Caco-2 (cell line): ENCODE data around the gene HAUS5. TPM values are rescaled to one million over a fixed set of nuclear protein-coding genes. Genes with fewer than 3 reads are reported as not detected.

ENCODE experiments used
- BruUV-seq: library from RNA; stranded (reverse); fragments of 400-500 nt; replicated peaks from 2 replicates; lab custom pipeline; 2021; lab: Mats Ljungman, UMichigan
- CTCF ChIA-PET: fragments of 300-600 bp; sonication (Branson Sonifier 250); formaldehyde crosslinking; loops from one replicate; lab custom pipeline; 2022; ENCODE audit warnings: antibody characterized with exemption; lab: Charles Lee
- POLR2A ChIA-PET: fragments of 300-600 bp; sonication (Branson Sonifier 250); formaldehyde crosslinking; loops from one replicate; lab custom pipeline; 2022; ENCODE audit warnings: antibody characterized with exemption; lab: Charles Lee
- DNase-seq, 2 experiments: peaks; one replicate each; pipeline versions ENCODE4 v3.0.0 to v3.0.0-alpha.2; 2020 to 2022
- H3K27me3 ChIP-seq: replicated peaks from 2 replicates; pipeline ENCODE4 v1.6.0; 2011; ENCODE audit warnings: low read length; ENCODE audit not compliant: control insufficient read depth, insufficient read depth
- H3K36me3 ChIP-seq: 2 replicates; pipeline ENCODE4 v1.5.1; 2011; ENCODE audit warnings: low read length; ENCODE audit not compliant: control insufficient read depth, insufficient read depth
- H3K4me1 ChIP-seq: fragments of 250-450 bp; sonication (Bioruptor Pico); 2 replicates; pipeline ENCODE4 v1.5.1; 2020; ENCODE audit warnings: mild to moderate bottlenecking
- H3K4me3 ChIP-seq: 2 replicates; pipeline ENCODE4 v1.5.1; 2011; ENCODE audit warnings: low read depth, mild to moderate bottlenecking, control low read depth, low read length
- H3K9me3 ChIP-seq: fragments of 250-450 bp; sonication (Bioruptor Pico); 2 replicates; pipeline ENCODE4 v1.5.1; 2020; ENCODE audit warnings: mild to moderate bottlenecking, moderate library complexity
- H3K27ac Mint-ChIP-seq: one replicate; pipeline ENCODE4 v1.8.0; 2022; ENCODE audit warnings: mixed read lengths; ENCODE audit not compliant: unreplicated experiment
- H3K27me3 Mint-ChIP-seq: one replicate; pipeline ENCODE4 v1.8.0; 2022; ENCODE audit warnings: mixed read lengths; ENCODE audit not compliant: insufficient read depth, unreplicated experiment
- H3K36me3 Mint-ChIP-seq: one replicate; pipeline ENCODE4 v1.8.0; 2022; ENCODE audit warnings: mild to moderate bottlenecking, mixed read lengths; ENCODE audit not compliant: insufficient read depth, unreplicated experiment
- H3K4me1 Mint-ChIP-seq: one replicate; pipeline ENCODE4 v1.8.0; 2022; ENCODE audit warnings: low read depth, mixed read lengths; ENCODE audit not compliant: unreplicated experiment
- H3K4me3 Mint-ChIP-seq: one replicate; pipeline ENCODE4 v1.8.0; 2022; ENCODE audit warnings: mild to moderate bottlenecking, moderate library complexity, mixed read lengths; ENCODE audit not compliant: unreplicated experiment
- H3K9me3 Mint-ChIP-seq: one replicate; pipeline ENCODE4 v1.8.0; 2022; ENCODE audit warnings: mixed read lengths; ENCODE audit not compliant: unreplicated experiment
- CTCF ChIP-seq, 2 experiments: fragments of 200-600 bp in 1 of 2; IDR thresholded peaks; 1 replicate in 1 of 2; 2 replicates in 1 of 2; pipeline versions ENCODE4 v1.5.1 to v1.8.0; 2011 to 2022; ENCODE audit warnings: antibody characterized with exemption in 1 of 2, control low read depth in 1 of 2, inconsistent platforms in 1 of 2, low read depth in 1 of 2, low read length in 1 of 2, mild to moderate bottlenecking in 1 of 2, moderate library complexity in 1 of 2; ENCODE audit not compliant: insufficient read depth in 1 of 2, severe bottlenecking in 1 of 2, unreplicated experiment in 1 of 2
- intact Hi-C: fragments of 100-400 bp; cut with micrococcal nuclease; formaldehyde crosslinking; loops from one replicate; pipeline ENCODE4 v1.10.0; 2022; ENCODE audit not compliant: unreplicated experiment
- total RNA-seq: library from RNA; stranded (reverse); gene quantifications from 2 replicates; pipeline ENCODE4 v1.2.3, GENCODE V29; 2022

The HAUS5 gene
- total RNA-seq, 1 experiment from 2014 or later: 27.9 TPM

- intact Hi-C loops: loop anchor here (5.0 kb wide), 1 partner anchor 95 kb away; the partner anchor contains the start of gene TMEM147
- Histone ChIP-seq H3K4me1 (peaks cover 26% of the 10 kb centered on the region), H3K4me3 (peak overlapping the region; percentile 80), H3K27me3 (no peaks in the 10 kb centered on the region), H3K9me3 (no peaks in the 10 kb centered on the region), H3K36me3 (no peaks in the 10 kb centered on the region)
- peaks cover 30% of the 10 kb centered on the region for H3K36me3 Mint-ChIP-seq
- H3K9me3 Mint-ChIP-seq: no peaks in the 10 kb centered on the region
- H3K4me1 Mint-ChIP-seq: peaks cover 12% of the 10 kb centered on the region
- no peaks in the 10 kb centered on the region for H3K27me3 Mint-ChIP-seq
- CTCF ChIA-PET: interaction anchor here (0.6 to 1.4 kb wide), 3 partner anchors 41 to 132 kb away, joined by 3 to 5 read pairs (median 4); no protein-coding TSS in a partner anchor
- no TSS peak for BruUV-seq
- no peak for DNase-seq
- no peak for TF ChIP-seq CTCF (IDR thresholded peaks at IDR 0.05; ENCODE audit: insufficient read depth in 1 of 2, low read depth in 1 of 2, low read length in 1 of 2, severe bottlenecking in 1 of 2, unreplicated experiment in 1 of 2)
- POLR2A ChIA-PET: no interaction called here
- H3K27ac Mint-ChIP-seq: peak overlapping the region; percentile 36
- H3K4me3 Mint-ChIP-seq: peak overlapping the region; percentile 74
Observed at GRCh38 chr19:35642312-35642711, 29.8 kb downstream of the HAUS5 start.

GRCh38 chr19:35642798-35643254, 30.3 kb downstream of the HAUS5 start:
- peak overlapping the region; percentile 80 for H3K4me3 ChIP-seq
- POLR2A ChIA-PET: interaction anchor here (1.1 kb wide), 1 partner anchor 18 kb away, joined by 3 read pairs; no protein-coding TSS in a partner anchor
- intact Hi-C loops: loop anchor here (1.0 to 5.0 kb wide), 2 partner anchors 15 to 96 kb away; partner anchors contain the start of gene TMEM147
- Mint-ChIP-seq H3K36me3 (peaks cover 28% of the 10 kb centered on the region), H3K4me1 (peaks cover 12% of the 10 kb centered on the region), H3K9me3 (no peaks in the 10 kb centered on the region), H3K4me3 (peak overlapping the region; percentile 74), H3K27me3 (no peaks in the 10 kb centered on the region), H3K27ac (peak overlapping the region; percentile 36)
- no peaks in the 10 kb centered on the region for H3K9me3 ChIP-seq
- TF ChIP-seq CTCF (IDR thresholded peaks at IDR 0.05; ENCODE audit: insufficient read depth in 1 of 2, low read depth in 1 of 2, low read length in 1 of 2, severe bottlenecking in 1 of 2, unreplicated experiment in 1 of 2): no peak
- H3K27me3 ChIP-seq: no peaks in the 10 kb centered on the region
- TSS peak; percentile 2 for BruUV-seq
- no peaks in the 10 kb centered on the region for H3K36me3 ChIP-seq
- CTCF ChIA-PET: interaction anchor here (0.6 to 1.4 kb wide), 3 partner anchors 42 to 132 kb away, joined by 3 to 5 read pairs (median 4); no protein-coding TSS in a partner anchor
- DNase-seq: no peak
- H3K4me1 ChIP-seq: peaks cover 26% of the 10 kb centered on the region

- Histone ChIP-seq H3K4me1 (peaks cover 26% of the 10 kb centered on the region), H3K27me3 (no peaks in the 10 kb centered on the region), H3K9me3 (no peaks in the 10 kb centered on the region), H3K4me3 (peak overlapping the region; percentile 80), H3K36me3 (no peaks in the 10 kb centered on the region)
- H3K36me3 Mint-ChIP-seq: peaks cover 28% of the 10 kb centered on the region
- intact Hi-C loops: loop anchor here (1.0 to 5.0 kb wide), 4 partner anchors 15 to 96 kb away; partner anchors contain the start of genes HAUS5 and TMEM147
- ChIA-PET CTCF (interaction anchor here (0.6 to 1.6 kb wide), 6 partner anchors 43 to 148 kb away, joined by 3 to 5 read pairs (median 3); no protein-coding TSS in a partner anchor), POLR2A (interaction anchor here (0.5 to 1.9 kb wide), 6 partner anchors 8 to 133 kb away, joined by 3 to 10 read pairs (median 5); partner anchors contain the start of gene LIN37)
- no peaks in the 10 kb centered on the region for H3K27me3 Mint-ChIP-seq
- H3K27ac Mint-ChIP-seq: peak overlapping the region; percentile 36
- TF ChIP-seq CTCF (IDR thresholded peaks at IDR 0.05; ENCODE audit: insufficient read depth in 1 of 2, low read depth in 1 of 2, low read length in 1 of 2, severe bottlenecking in 1 of 2, unreplicated experiment in 1 of 2): peak in 1 of 2 experiments; percentile 18
- H3K4me3 Mint-ChIP-seq: peak overlapping the region; percentile 74
- DNase-seq: peak; percentile 93 to 95
- peaks cover 12% of the 10 kb centered on the region for H3K4me1 Mint-ChIP-seq
- no TSS peak for BruUV-seq
- H3K9me3 Mint-ChIP-seq: no peaks in the 10 kb centered on the region
Observed at GRCh38 chr19:35643255-35644205, 31.0 kb downstream of the HAUS5 start.
